Measurements from ENCODE around the gene INAVA.

Gene INAVA

GRCh38 chr1:200873671-200874397 lies 20.9 kb upstream of the INAVA start:
- peak overlapping the region; percentile 28 for H3K4me3 ChIP-seq (ENCODE audit: low read depth, low read length)
- no peak for DNase-seq (ENCODE audit: low read depth)

DNA sequence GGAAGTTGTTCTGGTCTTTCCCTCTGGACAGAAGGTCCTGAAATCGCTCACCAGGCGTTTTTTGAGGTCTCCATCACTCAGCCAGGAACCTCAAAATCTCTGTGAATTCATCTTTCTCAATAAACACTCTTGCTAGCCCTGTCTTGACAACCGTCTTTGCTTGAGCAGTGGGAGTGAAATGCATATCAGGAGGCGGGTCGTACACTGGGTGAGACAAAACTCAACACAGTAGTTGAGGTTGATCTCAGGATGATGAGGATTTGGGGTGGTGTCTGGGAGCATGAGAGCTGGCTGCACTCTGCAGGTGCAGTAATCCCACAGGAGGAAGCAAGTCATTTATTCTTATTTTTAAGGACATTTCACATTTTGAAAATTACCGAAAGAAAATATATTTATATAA lies 20.0 kb upstream of the INAVA start:
- H3K4me3 ChIP-seq (ENCODE audit: low read depth, low read length) = no peak overlapping the region
- no peak for DNase-seq (ENCODE audit: low read depth)

DNA sequence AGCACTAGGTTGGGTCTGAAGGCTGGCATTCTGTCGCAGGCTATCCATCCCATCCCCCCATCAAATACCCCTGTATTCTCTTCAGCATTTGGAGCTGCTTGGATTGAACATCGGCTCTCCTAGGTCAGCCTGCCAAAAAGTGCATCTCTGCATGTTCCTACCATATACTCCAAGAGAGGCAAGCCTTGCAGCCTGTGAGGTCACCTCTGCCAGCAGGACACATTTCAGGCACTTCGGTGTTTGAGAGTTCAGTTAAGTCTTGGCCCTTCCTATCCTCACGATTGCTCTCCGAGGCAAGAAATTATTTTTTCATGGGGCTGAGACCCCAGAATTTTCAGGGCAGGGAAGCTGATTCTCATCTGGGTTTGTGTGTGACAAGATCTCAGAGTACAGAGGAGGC lies 19.3 kb upstream of the INAVA start:
- no peak for DNase-seq (ENCODE audit: low read depth)

DNA sequence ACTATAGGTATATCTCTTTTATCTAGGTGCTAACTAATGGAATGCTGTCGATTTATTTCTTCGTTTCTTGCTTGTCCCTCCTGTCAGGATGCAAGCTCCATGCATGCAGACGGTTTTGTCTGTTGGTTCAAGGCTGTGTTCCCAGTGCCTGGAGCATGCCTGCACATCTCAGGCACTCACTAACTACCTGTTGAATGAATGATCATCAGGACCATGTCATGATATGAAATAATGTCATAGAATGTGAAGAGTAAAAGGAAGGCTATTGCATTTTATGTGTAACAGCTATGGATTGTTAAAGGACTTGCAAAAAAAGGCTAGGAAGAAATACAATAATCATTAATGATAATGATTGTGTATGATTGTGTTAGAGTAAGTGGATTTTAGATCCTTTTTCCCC lies 17.7 kb upstream of the INAVA start:
- no peak for DNase-seq (ENCODE audit: low read depth)
- H3K4me3 ChIP-seq (ENCODE audit: low read depth, low read length) = no peak overlapping the region

More for the DNA sequence above, 19.3 kb upstream of the INAVA start:
- H3K4me3 ChIP-seq (ENCODE audit: low read depth, low read length) = no peak overlapping the region

- no peak for DNase-seq (ENCODE audit: low read depth)
- no peak overlapping the region for H3K4me3 ChIP-seq (ENCODE audit: low read depth, low read length)
Observed at GRCh38 chr1:200877839-200878551, 16.7 kb upstream of the INAVA start.

GRCh38 chr1:200880212-200880611 lies 14.5 kb upstream of the INAVA start:
- no peak overlapping the region for H3K4me3 ChIP-seq (ENCODE audit: low read depth, low read length)
- DNase-seq (ENCODE audit: low read depth) = no peak

GRCh38 chr1:200883118-200883517 lies 11.6 kb upstream of the INAVA start:
- no peak overlapping the region for H3K4me3 ChIP-seq (ENCODE audit: low read depth, low read length)
- no peak for DNase-seq (ENCODE audit: low read depth)

GRCh38 chr1:200885623-200886402 lies 8.9 kb upstream of the INAVA start:
- no peak overlapping the region for H3K4me3 ChIP-seq (ENCODE audit: low read depth, low read length)

GRCh38 chr1:200886594-200886993 lies 8.1 kb upstream of the INAVA start:
- H3K4me3 ChIP-seq (ENCODE audit: low read depth, low read length) = no peak overlapping the region
- DNase-seq (ENCODE audit: low read depth) = no peak

More at GRCh38 chr1:200885623-200886402, 8.9 kb upstream of the INAVA start:
- no peak for DNase-seq (ENCODE audit: low read depth)

DNA sequence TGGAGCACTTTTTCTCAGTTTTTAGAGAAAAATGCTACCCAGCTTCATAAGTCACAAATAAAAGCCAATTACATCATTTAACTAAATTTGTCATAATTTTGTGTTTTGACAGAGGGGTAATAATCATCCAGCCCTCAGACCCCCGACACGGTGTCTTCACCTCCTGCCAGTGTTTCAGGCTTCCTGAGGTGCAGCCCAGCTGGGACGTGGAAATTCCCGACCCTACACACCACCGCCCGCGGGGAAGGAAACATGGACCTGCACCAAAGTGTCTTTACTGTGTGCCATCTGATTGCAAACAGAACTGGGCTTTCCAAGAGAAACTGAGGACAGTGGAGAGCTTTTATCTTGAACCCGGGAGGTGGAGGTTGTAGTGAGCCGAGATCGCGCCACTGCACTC lies 7.7 kb upstream of the INAVA start:
- no peak for DNase-seq (ENCODE audit: low read depth)
- H3K4me3 ChIP-seq (ENCODE audit: low read depth, low read length) = no peak overlapping the region

- H3K4me3 ChIP-seq (ENCODE audit: low read depth, low read length) = no peak overlapping the region
- no peak for DNase-seq (ENCODE audit: low read depth)
Observed at GRCh38 chr1:200887772-200888348, 6.8 kb upstream of the INAVA start.

DNA sequence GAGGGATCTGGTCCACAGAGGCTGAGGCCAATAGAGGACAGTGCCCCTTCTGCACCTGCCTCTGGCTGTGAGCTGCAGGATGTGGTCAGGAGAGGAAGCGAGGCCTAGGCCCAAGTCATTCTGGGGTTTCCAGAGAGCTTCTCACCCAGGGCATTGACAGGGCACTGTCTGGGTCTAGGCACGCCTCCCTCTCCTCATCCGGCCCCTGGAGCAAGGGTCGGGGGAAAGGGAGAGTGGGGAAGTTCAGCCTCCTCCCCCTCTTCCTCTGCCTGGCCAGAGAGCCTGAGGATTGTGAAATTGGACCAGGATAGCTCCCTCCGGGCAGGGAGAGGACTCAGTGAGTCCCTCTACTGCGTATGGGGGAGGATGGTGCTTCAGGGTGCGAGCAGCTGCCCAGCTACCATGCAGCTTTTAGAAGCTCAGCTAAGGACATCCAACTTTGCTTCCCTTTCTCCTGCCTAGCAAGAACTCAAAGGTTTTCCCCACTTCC lies 6.3 kb upstream of the INAVA start:
- H3K4me3 ChIP-seq (ENCODE audit: low read depth, low read length) = no peak overlapping the region
- DNase-seq (ENCODE audit: low read depth) = no peak

DNA sequence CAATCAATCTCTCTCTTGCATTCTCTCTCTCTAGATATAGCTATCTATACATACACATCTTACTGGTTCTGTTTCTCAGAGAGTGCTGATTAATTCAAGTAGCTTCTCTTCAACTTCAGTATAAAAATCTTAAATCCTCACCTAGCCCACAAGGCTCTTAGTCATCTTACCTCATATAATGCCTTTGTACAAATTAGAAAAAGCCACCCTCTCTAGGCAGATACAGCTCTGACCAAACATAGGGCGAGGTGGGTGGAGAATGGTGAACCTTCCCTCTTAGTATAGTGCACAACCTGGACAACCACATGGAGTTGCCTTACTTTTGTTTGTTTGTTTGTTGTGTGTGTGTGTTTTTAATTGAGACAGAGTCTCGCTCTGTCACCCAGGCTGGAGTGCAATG lies 5.1 kb upstream of the INAVA start:
- DNase-seq (ENCODE audit: low read depth) = no peak
- no peak overlapping the region for H3K4me3 ChIP-seq (ENCODE audit: low read depth, low read length)

DNA sequence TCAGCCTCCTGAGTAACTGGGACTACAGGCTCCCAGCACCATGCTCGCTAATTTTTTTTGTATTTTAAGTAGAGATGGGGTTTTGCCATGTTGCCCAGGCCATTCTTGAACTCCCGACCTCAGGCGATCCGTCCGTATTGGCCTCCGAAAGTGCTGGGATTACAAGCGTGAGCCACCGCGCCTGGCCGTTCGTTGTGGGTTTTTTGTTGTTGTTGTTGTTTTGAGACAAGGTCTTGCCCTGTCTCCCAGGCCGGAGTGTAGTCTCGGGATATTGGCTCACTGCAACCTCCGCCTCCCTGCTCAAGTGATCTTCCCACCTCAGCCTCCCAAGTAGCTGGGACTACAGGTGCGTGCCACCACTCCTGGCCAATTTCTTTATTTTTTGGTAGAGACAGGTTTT lies 4.7 kb upstream of the INAVA start:
- no peak overlapping the region for H3K4me3 ChIP-seq (ENCODE audit: low read depth, low read length)
- no peak for DNase-seq (ENCODE audit: low read depth)

GRCh38 chr1:200890818-200891773 lies 3.6 kb upstream of the INAVA start:
- peak overlapping the region; percentile 52 for H3K4me3 ChIP-seq (ENCODE audit: low read depth, low read length)
- no peak for DNase-seq (ENCODE audit: low read depth)

- H3K4me3 ChIP-seq (ENCODE audit: low read depth, low read length) = peak overlapping the region; percentile 52
- DNase-seq (ENCODE audit: low read depth) = no peak
Observed at GRCh38 chr1:200891774-200892157, 2.9 kb upstream of the INAVA start.

DNA sequence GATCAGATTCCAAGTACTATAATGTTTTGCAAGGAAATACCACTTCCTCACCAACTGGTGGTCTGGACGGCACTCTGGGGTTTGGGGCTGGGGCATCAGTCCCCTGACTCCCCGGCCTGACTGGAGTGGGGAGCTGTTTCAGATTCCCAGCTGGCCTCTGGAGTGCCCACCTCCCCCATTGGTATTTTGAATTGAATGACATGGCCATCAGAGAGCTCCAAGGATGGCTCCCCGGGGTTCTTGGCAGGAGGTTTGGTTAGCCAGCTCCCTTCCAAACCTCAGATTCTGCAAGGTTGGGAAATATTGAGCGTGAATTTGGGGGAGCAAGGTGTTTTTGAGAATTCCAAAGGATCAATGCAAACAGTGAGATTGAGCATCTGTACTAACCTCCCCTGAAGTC lies 2.2 kb upstream of the INAVA start:
- no peak overlapping the region for H3K4me3 ChIP-seq (ENCODE audit: low read depth, low read length)
- DNase-seq (ENCODE audit: low read depth) = no peak

DNA sequence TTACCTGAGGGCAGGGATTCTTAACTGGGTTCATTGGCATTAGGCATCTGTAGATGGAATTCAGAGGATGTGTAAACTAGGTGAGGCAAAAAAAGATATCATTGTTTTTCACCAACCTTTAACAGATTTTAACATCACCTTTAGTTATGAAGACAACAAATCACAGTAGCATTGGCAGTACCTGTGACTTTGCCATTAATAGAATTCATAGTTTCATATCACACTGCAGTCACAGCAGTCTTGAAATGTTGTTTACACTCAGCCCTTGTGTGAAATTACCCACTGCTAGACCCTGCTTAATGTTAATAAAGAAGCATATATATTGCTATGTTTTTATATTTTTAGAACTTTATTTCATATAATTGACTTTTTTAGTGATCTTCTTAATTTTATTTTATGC lies 1.7 kb upstream of the INAVA start:
- no peak overlapping the region for H3K4me3 ChIP-seq (ENCODE audit: low read depth, low read length)
- no peak for DNase-seq (ENCODE audit: low read depth)

GRCh38 chr1:200893411-200893901 lies 1.2 kb upstream of the INAVA start:
- no peak for DNase-seq (ENCODE audit: low read depth)
- H3K4me3 ChIP-seq (ENCODE audit: low read depth, low read length) = no peak overlapping the region

All from skeletal muscle cell (primary cell).